ENCODE data around the gene TMEM60.

Gene TMEM60

GRCh38 chr7:77770316-77770715 is 27.9 kb downstream of the TMEM60 start:
- no peak for DNase-seq

GRCh38 chr7:77766801-77767605 is 31.2 kb downstream of the TMEM60 start:
- no peak for DNase-seq

- no peak for DNase-seq
Measured at GRCh38 chr7:77765906-77766800, 32.1 kb downstream of the TMEM60 start.

GRCh38 chr7:77765481-77765880 is 32.8 kb downstream of the TMEM60 start:
- no peak for DNase-seq

GRCh38 chr7:77760809-77761453 is 37.3 kb downstream of the TMEM60 start:
- DNase-seq = no peak

GRCh38 chr7:77759294-77759889 is 38.8 kb downstream of the TMEM60 start:
- peak; percentile 77 for DNase-seq

GRCh38 chr7:77757589-77757988 is 40.6 kb downstream of the TMEM60 start:
- peak; percentile 6 for DNase-seq

- DNase-seq = no peak
Measured at GRCh38 chr7:77753173-77753572, 45.1 kb downstream of the TMEM60 start.

GRCh38 chr7:77752016-77752415 is 46.2 kb downstream of the TMEM60 start:
- DNase-seq = no peak

- DNase-seq = no peak
Measured at GRCh38 chr7:77747718-77748117, 50.5 kb downstream of the TMEM60 start.

- no peak for DNase-seq
Measured at GRCh38 chr7:77747178-77747577, 51.1 kb downstream of the TMEM60 start.

- no peak for DNase-seq
Measured at GRCh38 chr7:77746824-77747165, 51.4 kb downstream of the TMEM60 start.

- no peak for DNase-seq
Measured at GRCh38 chr7:77746164-77746823, 51.9 kb downstream of the TMEM60 start.

GRCh38 chr7:77745746-77746145 is 52.5 kb downstream of the TMEM60 start:
- no peak for DNase-seq
